HG03354 (cell line): Measurements from ENCODE around the gene UGT1A8.

Experiments
- ATAC-seq: cut with Tn5 transposase; IDR thresholded peaks from one replicate; pipeline ENCODE4 v1.9.1; 2021; ENCODE audit warnings: mild to moderate bottlenecking; ENCODE audit not compliant: unreplicated experiment, poor library complexity, severe bottlenecking

Gene UGT1A8

GRCh38 chr2:233793465-233794127 is 176.2 kb downstream of the UGT1A8 start:
- ATAC-seq: no peak

DNA sequence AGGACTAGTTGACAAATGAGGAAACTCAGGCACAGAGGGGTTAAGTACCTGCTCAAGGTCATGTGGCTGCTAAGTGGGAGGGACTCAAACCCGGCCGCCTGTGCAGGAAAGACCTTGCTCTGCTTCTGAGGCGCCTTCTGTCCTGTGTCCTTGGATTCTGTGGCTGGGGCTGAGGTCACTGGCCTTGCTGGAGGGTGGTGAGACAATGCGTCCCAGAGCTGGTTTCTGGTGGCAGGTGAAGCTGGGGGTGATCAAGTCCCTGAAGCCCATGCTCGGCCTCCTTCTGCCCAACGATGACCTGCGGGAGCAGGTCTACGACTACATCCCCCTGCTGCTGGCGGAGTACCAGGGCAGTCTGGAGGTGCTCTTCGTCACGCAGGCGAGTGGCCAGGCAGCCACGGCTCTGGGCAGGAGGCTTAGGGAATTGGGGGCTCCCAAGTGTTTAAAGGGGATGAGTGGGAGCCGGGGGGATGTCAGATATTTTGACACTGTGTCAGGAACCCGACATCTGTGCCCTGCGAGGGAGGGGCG is 176.8 kb downstream of the UGT1A8 start:
- ATAC-seq: no peak

GRCh38 chr2:233795735-233796171 is 178.3 kb downstream of the UGT1A8 start:
- no peak for ATAC-seq

- no peak for ATAC-seq
Measured at GRCh38 chr2:233796254-233796653, 178.8 kb downstream of the UGT1A8 start.

DNA sequence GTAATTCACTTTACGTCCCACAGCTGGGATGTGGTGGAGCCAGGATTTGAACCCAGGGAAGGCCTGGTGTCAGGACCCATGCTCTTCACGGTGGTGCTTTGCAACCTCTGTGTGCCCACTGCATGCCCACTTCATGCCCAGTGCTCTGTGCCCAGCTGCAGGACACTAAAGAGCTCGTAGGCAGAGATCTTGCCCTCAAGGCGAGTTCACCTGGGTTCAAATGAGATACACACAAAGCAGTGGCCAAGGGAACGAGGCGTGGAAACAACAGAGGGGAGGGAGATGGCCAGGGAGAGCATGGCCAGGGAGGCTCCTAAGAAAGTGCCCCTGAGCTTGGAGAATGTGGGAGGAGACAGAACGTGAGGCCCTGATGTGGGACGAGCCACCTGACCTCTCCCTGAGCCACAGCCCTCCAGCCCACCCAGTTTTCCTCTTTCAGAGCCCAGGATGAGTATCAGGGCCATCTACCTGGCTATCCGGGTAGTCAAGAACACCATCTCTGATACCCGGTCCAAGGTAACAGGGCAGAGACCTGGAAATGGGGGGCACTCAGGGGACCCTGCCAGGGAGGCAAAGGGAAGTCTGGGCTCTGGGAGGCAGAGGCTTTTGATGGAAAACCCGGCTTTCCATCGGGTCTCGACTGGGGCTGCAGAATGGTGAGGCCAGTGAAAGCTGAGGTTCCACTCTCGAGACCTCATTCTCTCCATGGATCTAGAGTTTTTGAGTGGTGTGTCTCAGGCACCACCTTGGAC is 181.1 kb downstream of the UGT1A8 start:
- no peak for ATAC-seq

GRCh38 chr2:233799087-233799665 is 181.7 kb downstream of the UGT1A8 start:
- no peak for ATAC-seq

DNA sequence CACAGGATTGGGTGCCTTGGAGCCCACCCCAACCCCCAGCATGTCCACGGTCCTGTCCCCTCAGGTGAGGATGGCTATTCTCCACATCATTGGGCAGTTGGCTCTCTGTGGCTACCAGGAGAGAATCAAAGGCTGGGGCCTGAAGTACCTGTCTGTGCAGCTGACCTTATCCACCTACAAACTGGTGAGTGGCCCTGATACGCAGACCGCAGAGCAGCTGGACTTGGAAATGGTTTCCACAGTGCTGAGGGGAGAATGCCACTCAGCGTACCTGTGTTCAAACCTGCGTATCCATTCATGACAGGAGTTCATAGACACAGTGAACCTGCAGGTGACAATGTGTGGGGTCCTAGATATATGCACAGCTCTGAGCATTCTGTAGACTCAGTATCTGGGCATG is 182.3 kb downstream of the UGT1A8 start:
- ATAC-seq: no peak

GRCh38 chr2:233800208-233800607 is 182.8 kb downstream of the UGT1A8 start:
- ATAC-seq: no peak

DNA sequence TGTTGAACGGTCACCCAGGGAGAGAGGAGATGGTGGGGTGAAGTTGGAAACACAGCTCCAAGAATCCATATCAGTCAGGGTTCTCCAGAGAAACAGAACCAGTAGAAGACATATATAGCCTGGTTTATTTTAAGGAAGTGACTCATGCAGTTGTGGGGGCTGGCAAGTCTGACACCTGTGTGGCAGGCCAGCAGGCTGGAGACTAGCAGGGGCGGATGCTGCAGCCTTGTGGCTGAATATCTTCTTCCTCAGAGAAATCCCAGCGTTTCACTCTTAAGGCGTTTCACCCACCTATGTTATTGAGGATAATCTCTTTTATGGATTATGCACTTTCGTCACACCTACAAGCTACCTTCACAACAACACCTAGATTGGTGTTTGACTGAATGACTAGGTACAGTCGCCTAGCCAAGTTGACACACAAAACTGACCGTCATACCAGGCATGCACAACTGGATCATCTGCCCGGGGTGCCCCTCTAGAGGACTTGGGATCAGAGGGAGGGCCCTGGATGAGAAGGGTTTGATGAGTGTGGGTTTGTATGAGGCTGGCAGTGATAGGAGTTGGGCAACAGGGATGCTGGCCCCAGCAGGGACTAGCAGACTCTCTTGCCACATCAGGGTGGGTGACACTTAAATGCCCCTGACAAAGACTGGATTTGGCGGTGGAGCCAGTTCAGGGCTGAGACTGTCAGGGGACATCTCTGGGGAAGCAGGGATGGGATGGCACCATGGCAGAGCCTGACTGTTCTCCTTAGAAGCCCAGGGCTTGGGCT is 184.1 kb downstream of the UGT1A8 start:
- no peak for ATAC-seq

GRCh38 chr2:233802132-233802815 is 184.8 kb downstream of the UGT1A8 start:
- no peak for ATAC-seq

DNA sequence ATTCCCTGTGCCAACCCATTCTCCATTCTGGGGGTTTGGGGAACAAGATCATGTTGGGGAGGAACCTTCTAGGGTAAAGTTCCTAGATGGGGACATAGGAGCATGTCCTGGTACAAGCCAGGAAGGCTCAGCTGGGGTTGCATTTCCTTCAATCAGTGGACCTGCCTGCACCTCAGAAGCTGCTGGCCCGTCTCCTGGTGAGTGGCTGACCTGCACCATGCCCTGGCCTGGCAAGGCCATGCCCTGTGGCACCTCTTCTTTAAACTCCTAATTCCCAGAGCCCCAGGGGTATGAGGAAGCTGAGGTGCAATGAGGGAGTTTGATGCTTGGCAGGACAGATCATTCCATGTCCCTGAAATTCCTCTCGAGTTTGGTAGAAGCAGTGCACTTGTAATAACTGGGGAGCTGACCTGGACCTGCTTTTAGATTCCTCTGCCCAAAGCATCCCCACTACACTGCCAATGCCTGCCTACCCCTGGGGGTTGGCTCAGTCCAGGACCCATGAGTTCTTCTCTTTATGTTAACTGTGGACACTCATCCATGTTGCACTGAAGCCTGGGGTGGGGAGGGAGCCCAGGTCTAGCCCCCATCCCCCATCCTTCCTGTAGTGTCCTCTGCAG is 186.0 kb downstream of the UGT1A8 start:
- no peak for ATAC-seq

DNA sequence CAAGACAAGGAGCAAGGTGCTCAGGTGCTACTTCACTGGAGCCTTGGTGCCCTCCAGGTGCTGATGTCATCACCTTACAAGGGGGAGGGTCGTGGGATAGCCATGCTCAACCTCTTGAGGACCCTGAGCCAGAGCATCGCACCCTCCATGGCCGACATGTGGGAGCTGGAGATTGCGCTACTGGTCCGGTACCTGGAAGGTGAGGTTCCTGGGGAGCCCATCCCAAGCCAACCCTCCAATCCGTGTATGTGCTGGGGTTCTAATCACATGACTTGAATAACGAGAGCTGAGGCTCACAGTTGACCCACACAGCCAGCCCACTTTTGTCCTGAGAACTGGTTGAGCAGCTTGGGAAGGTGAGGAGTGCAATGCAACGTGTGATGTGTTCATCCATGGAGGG is 186.6 kb downstream of the UGT1A8 start:
- no peak for ATAC-seq

DNA sequence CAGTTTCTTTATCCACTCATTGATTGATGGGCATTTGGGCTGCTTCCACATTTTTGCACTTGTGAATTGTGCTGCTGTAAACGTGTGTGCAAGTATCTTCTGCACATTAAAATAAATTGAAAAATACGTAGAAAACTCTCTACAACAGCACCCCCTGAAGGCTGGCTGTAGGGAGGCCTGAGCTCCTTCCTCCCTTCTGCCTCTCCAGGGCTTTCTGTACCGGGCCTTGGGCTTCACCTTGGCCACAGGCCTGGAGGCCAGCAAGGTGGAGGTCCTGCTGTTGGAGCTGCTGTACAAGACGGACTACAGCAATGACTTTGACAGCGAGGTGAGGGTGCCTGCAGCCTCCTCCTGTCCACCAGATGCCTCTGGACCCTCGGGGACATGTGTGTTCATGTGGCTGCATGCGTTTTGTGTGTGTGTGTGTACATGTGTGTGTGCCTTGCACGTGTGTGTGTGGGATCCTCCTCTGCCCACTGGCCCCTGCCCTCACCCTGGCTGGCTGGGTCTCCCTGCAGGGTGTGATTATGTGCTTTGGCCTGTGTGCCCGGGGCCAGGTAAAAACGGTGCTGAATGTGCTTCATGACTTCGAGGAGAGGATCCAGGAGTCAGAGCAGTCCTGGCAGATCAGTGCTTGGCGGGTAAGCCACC is 189.9 kb downstream of the UGT1A8 start:
- ATAC-seq: no peak

- no peak for ATAC-seq
Measured at GRCh38 chr2:233807966-233808935, 190.8 kb downstream of the UGT1A8 start.

DNA sequence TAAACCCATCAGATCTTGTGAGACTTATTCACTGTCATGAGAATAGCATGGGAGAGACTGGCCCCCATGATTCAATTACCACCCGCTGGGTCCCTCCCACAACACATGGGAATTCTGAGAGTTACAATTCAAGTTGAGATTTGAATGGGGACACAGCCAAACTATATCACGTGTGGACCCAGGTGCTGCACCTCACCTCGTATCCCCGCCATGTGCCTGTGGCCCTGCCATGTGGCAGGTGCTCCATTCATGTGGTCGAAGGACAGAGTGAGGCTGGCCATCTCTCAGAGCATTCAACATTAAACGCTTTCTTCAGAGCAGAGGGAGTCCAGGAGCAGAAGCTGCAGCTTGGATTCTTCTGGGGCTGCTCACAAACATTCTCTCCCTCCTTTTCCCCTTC is 193.0 kb downstream of the UGT1A8 start:
- no peak for ATAC-seq

- ATAC-seq: no peak
Measured at GRCh38 chr2:233811087-233811486, 193.7 kb downstream of the UGT1A8 start.

DNA sequence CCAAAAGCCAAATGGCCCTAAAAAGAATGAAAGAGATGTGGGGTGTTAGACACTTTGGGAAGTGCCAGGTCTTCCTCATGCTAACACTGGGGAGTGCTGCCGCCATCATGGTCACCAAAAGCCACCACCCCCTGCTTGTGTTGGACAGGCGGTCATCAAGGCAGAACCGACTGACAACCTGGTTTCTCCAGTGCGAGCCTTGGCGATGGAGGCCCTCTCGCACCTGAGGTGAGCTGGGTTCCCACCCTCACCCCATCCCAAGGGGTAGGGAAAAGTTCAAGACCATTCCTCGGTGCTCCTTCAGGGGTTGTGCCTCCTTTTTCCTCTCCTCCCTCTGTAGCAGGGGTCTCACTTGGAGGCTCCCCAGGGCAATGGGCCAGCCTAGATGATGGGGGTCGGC is 194.3 kb downstream of the UGT1A8 start:
- ATAC-seq: no peak
